ENCODE results near the gene TRPM6.
"Not testable (repeated sequence)": the region's sequence is repeated elsewhere in the genome, so short reads cannot be mapped to it uniquely, and the experiment has no call there.

Gene TRPM6

DNA sequence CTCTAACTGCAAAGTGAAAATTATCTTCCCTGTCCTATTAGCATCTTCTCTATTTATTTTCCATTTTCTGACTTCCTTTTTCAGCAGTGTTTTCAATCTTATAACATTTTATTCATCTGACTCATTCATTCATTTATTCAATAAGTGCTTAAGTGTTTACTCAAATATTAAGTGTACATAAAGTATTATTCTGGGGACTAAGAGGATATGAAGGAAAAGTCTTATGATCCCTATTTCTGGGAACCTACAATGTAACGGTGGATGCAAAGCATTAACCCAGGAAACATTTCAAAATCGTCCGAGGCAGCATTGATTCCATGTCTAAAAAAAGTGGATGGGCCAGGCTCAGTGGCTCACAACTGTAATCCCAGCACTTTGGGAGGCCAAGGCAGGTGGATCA lies 19.4 kb upstream of the TRPM6 start:
- TF ChIP-seq, protein P1, sequence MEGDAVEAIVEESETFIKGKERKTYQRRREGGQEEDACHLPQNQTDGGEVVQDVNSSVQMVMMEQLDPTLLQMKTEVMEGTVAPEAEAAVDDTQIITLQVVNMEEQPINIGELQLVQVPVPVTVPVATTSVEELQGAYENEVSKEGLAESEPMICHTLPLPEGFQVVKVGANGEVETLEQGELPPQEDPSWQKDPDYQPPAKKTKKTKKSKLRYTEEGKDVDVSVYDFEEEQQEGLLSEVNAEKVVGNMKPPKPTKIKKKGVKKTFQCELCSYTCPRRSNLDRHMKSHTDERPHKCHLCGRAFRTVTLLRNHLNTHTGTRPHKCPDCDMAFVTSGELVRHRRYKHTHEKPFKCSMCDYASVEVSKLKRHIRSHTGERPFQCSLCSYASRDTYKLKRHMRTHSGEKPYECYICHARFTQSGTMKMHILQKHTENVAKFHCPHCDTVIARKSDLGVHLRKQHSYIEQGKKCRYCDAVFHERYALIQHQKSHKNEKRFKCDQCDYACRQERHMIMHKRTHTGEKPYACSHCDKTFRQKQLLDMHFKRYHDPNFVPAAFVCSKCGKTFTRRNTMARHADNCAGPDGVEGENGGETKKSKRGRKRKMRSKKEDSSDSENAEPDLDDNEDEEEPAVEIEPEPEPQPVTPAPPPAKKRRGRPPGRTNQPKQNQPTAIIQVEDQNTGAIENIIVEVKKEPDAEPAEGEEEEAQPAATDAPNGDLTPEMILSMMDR (IDR thresholded peaks at IDR 0.05; ENCODE audit: control insufficient read depth, insufficient read depth, low read depth, low read length, missing control alignments) = no peak
- no peak overlapping the region for H3K4me3 ChIP-seq (ENCODE audit: control insufficient read depth, low read depth, low read length)
- no peak for DNase-seq (ENCODE audit: low read depth)

DNA sequence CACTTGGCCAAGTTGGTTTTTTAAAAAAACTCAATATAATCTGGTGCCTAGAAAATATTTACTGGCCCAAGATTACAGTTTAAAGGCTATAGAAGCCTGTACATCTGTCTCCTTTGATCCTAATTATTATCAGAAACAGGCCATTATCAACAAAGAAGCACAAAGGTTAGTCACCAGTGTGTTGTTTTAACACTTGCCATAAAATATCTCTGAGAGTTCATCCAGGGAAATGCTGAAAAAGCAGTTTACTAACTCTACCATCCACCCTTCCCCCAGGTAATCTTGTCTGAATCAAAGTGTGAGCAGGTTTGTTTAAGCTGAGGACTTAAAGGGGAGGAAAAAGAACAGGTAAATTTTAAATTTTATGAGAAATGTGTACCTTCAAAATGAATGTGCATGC lies 13.3 kb upstream of the TRPM6 start:
- TF ChIP-seq, protein P1 (IDR thresholded peaks at IDR 0.05; ENCODE audit: control insufficient read depth, insufficient read depth, low read depth, low read length, missing control alignments) = no peak
- no peak overlapping the region for H3K4me3 ChIP-seq (ENCODE audit: control insufficient read depth, low read depth, low read length)
- DNase-seq (ENCODE audit: low read depth) = no peak

DNA sequence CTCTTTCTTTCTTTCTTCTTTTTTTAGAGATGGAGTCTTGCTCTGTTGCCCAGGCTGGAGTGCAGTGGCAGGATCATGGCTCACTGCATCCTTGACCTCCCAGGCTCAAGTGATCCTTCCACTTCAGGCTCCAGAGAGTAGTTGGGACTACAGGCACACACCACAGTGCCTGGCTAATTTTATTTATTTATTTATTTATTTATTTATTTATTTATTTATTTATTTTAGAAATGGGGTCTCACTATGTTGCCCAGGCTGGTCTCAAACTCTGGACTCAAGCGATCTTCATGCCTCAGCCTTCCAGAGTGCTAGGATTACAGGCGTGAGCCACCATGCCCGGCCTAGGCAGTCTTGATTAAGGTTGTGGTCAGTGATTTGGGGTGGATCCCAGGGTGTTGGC lies 728 bp upstream of the TRPM6 start:
- DNase-seq (ENCODE audit: low read depth) = not testable (repeated sequence)

DNA sequence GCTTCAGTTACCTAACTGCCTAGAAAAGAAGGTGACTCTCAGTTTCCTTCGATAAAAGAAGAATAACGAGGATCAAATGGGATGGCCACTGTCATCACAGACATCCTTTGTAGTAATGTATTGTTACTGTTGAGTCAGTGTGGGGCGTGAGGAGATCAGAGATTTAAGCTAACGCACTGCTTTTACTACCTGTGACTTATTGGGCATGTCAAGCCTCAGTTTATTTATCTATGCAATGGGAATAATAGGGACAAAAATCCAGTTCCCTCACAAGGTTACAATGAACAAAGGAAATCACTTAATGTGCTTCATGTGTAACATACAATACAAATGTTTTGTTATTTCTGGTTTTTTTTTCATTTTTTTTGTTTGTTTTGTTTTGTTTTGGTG lies 255 bp upstream of the TRPM6 start:
- DNase-seq (ENCODE audit: low read depth) = no peak
- H3K4me3 ChIP-seq (ENCODE audit: control insufficient read depth, low read depth, low read length) = no peak overlapping the region
- TF ChIP-seq, protein P1 (IDR thresholded peaks at IDR 0.05; ENCODE audit: control insufficient read depth, insufficient read depth, low read depth, low read length, missing control alignments) = no peak

More for the DNA sequence above, 728 bp upstream of the TRPM6 start:
- not testable (repeated sequence) for H3K4me3 ChIP-seq (ENCODE audit: control insufficient read depth, low read depth, low read length)

DNA sequence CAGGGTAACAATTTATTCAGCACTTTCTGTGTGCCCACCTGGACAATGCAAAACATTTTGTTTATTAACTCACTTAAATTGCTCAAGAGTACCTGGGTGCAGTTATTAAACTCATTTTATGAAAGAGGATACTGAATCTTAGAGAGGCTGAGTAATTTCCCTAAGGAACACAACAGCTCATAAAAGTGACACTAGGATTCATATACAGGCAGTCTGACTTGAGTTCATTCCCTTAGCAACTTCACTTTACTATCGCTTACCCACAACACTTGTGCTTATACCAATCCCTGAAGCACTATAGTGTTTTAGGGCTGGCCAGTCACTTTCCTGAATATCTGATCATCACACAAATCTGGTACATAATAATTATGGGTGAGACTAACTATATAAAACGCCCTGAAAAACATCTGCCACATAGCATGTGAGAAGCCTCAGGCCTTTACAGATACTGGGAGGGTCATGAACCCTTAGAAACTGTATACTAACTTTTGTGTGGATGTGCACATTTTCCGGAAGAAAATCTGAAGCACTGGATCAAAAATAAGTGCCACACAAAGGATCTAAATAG lies 11.3 kb downstream of the TRPM6 start:
- no peak for DNase-seq (ENCODE audit: low read depth)
- H3K4me3 ChIP-seq (ENCODE audit: control insufficient read depth, low read depth, low read length) = no peak overlapping the region
- TF ChIP-seq, protein P1 (IDR thresholded peaks at IDR 0.05; ENCODE audit: control insufficient read depth, insufficient read depth, low read depth, low read length, missing control alignments) = no peak

DNA sequence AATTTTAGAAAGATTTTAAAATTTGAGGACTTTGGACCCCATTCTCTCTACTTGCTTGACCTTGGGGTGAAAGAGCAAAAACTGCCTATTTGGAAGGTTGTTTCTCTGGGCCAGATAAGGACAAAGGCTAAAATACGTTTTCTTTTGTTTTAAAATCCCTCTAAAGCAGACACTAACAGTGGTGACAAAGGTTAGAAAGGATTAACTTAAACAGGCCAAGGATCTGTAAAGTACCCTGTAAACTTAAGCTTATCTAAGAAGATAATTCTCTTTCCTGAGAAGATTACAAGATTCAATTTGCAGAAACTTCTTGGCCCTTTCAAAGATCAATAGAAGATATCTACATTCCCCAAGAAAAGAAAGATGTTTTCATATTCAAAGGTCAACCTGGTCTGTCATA lies 12.1 kb downstream of the TRPM6 start:
- TF ChIP-seq, protein P1 (IDR thresholded peaks at IDR 0.05; ENCODE audit: control insufficient read depth, insufficient read depth, low read depth, low read length, missing control alignments) = no peak
- no peak overlapping the region for H3K4me3 ChIP-seq (ENCODE audit: control insufficient read depth, low read depth, low read length)
- DNase-seq (ENCODE audit: low read depth) = no peak

DNA sequence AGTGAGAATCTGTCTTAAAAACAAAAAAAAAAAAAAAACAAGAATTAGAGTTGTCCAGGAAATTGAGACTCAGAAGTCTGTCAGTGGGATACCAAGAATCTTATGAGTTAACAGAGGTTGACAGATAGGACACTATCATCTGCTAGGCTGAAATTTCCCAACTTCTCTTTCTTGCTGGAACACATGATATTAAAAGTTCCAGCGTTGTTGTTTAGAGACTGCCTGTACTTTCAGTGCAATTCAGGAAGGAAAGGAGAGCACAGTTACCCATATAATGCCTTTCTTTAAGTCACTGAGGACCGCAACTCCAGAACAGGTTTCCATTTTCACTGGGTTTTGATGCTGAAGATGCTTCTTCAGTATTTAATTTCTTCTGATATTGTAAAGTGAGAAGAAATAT lies 13.5 kb downstream of the TRPM6 start:
- TF ChIP-seq, protein P1 (IDR thresholded peaks at IDR 0.05; ENCODE audit: control insufficient read depth, insufficient read depth, low read depth, low read length, missing control alignments) = no peak
- no peak for DNase-seq (ENCODE audit: low read depth)
- no peak overlapping the region for H3K4me3 ChIP-seq (ENCODE audit: control insufficient read depth, low read depth, low read length)

Measured in AG09309 (cell line).